Measurements from ENCODE around the gene ANP32B.
"Not testable (repeated sequence)": the region's sequence is repeated elsewhere in the genome, so short reads cannot be mapped to it uniquely, and the experiment has no call there.

The ANP32B gene

DNA sequence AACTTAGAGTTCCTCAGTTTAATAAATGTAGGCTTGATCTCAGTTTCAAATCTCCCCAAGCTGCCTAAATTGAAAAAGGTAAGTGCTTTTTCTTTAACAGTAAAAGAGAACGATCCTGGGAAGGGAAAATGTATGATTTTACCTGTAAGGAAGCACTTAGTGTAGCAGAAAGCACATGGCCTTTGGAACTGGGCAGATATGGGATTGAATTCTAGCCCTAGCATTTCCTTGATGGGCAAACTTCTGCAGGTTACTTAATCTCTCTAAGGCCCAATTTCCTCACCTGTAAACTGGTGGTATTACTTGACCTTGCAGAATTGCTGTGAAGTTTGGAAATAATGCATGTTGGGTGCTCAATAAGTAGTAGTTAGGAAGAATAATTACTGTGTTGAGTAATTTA lies 11.6 kb downstream of the ANP32B start:
- DNase-seq: no peak

- DNase-seq: not testable (repeated sequence)
These were observed 13.5 kb downstream of the ANP32B start for GRCh38 chr9:97996676-97997075.

GRCh38 chr9:97997330-97998276 lies 14.5 kb downstream of the ANP32B start:
- no peak for DNase-seq

DNA sequence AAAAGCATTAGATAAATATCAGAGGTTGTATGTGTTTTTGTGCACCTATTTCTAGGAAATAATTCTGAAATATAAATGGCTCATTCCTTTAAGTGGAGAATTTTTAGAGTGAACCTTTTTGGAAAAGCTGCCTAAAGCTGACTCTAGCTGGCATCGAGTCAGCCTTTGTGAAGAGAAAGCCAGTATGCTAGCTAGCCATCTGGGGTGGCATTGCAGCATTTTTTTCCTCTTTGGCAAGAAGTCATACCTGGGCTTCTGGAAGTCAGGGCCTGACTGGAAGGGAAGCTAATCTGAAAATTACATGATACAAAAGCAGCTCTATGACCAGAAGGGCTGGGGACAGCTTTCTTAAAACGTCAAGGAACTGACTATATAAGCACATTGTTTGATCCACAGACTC lies 19.7 kb downstream of the ANP32B start:
- DNase-seq: no peak

DNA sequence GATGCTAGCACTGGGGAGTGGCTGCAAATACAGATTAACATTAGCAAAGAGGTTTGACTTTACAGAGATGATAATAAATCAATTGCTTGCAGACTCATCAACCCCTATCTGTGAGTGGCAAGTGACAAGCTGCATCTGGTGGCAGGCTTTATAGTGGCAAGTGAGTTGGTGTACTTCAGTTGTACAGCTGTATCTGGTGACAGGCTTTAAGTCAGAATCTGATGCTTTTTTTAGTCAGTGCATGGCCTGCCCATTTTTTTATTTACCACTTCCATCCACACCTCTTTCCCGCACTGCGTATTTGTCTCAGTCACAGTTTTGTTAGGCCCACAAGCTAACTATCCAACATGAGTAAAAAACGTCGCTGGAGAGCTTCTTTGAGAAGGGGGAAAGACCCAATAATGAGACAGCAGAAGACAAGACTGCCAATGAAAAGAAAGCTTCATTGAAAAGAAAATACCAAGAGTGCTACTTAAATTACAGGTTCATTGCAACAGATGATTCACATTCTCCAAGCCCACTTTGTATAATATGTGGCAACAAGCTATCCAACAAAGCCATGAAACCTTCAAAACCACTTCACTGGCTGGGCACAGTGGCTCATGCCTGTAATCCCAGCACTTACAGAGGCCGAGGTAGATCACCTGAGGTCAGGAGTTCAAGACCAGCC lies 23.1 kb downstream of the ANP32B start:
- no peak for DNase-seq

GRCh38 chr9:98007251-98007928 lies 24.2 kb downstream of the ANP32B start:
- DNase-seq: no peak

- DNase-seq: no peak
These were observed 25.6 kb downstream of the ANP32B start for GRCh38 chr9:98008764-98009163.

GRCh38 chr9:98009437-98009836 lies 26.3 kb downstream of the ANP32B start:
- no peak for DNase-seq

DNA sequence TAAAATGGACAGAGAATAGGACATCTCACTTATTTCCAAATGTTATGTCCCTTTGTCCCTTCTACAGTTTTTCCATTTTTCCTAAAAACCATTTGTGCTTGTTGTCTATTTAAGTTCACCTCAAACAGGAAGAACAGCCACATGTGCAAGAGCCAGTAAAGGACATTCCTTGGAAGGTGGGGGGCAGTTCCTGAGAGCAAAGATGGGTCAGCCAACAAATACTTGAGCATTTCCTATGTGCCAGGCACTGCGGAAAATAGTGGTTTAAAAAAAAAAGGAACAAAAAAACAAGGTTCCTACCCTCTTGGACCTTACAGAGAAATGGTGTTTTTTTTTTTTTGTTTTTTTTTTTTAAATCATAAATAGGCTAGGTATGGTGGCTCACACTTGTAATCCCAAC lies 26.8 kb downstream of the ANP32B start:
- no peak for DNase-seq

GRCh38 chr9:98010445-98010844 lies 27.3 kb downstream of the ANP32B start:
- DNase-seq: no peak

GRCh38 chr9:98011122-98011521 lies 28.0 kb downstream of the ANP32B start:
- no peak for DNase-seq

DNA sequence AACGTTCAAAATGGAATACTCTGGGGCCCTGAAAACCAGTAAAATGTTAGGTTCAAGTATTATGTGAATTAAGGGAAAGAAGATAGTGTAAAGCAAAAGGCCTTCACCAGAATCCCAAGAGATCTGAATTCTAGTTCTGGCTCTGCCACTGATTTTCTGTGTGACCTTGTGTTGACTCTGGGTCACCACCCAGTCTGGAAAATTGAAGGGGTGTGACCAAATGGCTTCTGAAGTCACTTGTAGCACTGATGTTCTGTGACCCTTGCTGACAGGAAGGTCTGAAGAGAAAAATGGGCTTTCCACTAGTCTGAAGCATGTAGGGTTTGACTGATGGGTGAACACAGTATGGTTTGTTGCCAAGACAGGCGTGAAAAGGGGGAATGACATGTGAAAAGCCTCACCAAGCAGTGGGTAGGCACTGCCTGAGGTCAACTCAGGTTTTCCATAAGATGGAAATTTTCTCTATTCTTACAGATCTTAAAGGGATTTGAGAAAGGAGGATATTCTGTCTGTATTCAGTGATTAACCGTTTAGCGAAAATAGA lies 33.1 kb downstream of the ANP32B start:
- no peak for DNase-seq

DNA sequence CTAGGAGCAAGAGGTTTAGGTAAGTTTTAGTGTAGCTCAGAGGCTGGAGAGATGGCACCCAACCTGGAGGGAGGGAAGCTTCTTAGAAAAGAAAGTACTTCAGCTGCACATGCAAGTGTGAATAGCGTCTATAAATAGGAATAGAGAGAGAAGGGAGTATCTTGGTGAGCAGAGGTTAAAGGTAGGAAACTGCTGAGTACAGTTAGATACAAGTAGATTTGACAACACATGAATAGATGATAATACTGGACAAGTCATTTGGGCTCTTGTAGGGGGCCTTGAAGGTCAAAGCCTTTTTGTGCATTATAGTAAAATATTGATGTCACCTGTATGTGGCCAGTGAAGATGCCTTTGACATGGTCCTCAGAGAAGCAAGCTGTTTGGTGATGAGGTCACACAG lies 34.2 kb downstream of the ANP32B start:
- DNase-seq: no peak

- DNase-seq: no peak
These were observed 35.2 kb downstream of the ANP32B start for GRCh38 chr9:98018347-98018746.

GRCh38 chr9:98019098-98019497 lies 36.0 kb downstream of the ANP32B start:
- DNase-seq: no peak

GRCh38 chr9:98019869-98020268 lies 36.7 kb downstream of the ANP32B start:
- not testable (repeated sequence) for DNase-seq

DNA sequence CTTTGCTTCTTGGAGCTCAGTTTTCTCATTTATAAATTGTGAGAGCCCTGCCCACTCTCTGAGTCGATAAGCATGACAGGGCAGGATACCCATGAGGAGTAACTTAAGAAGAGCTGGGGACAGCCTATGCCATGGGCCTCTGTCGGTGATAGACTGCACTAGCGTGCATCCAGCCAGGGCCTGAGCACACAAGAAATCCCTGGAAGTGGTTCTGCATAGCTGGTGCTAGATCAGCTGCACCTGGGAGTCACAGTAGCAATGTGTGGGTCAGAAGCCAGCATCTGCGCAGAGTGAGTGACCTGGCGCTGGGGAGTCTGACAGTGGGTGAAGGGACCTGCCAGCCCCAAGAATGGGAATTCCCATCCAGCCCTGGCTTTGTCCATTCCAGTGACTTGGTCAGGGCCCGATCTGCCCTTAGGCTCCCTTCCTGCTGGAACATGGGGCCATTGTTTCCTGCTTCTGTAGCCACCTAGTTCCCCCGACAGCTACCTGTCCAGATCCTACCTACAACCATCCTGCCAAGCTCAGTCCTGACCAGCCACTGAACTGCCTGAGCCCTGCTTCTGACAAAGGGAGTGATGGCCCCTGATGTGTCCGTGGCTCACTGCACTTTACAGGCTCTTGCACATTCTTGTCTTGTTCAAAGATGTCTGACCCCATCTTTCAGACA lies 37.5 kb downstream of the ANP32B start:
- no peak for DNase-seq

DNA sequence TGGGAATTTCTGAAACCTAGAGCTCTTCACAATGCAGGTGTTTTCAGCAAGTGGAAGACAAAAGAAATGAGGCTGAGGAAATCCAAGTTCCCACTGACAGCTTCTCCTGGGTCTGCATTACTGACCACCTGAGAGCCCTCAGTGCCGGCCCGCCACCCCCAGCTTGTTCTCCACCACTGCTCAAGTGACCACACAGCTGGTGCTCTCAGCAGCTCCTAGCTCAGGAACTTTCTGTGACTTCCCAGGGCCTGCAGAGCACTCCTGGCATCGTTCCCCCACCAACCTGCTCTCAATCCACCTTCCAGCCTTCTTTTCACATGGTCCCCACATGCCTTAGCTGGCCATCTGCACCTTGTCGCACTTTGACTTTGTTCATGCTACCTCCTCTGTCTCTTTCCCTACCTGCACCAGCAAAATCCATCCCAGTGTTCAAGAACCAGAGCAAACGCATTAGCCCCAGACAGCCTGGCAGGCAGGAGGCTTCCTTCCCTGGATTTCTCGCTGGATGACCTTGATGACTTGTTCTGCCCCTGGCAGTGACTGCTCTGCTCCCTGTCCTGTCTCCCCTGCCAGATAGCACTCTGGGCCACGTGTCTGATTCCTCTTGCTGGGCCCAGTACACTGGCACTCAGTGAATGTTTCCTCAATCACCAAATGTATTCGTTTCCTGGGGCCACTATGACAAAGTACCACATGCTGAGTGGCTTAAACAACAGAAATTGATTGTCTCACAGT lies 38.3 kb downstream of the ANP32B start:
- DNase-seq: no peak

DNA sequence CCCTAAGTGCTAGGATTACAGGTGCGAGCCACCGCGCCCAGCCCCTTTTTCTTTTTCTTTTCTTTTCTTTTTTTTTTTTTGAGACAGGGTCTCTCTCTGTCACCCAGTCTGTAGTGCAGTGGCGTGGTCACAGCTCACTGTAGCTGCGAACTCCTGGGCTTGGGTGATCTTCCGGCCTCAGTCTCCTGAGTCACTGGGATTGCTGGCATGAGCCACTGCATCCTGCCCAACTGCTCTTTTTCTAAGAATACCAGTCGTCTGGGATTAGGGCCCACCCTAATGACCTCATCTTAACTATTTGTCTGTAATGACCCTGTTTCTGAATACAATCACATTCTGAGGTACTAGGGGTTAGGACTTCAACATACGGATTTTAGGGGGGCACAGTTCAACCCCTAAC lies 39.3 kb downstream of the ANP32B start:
- no peak for DNase-seq

DNA sequence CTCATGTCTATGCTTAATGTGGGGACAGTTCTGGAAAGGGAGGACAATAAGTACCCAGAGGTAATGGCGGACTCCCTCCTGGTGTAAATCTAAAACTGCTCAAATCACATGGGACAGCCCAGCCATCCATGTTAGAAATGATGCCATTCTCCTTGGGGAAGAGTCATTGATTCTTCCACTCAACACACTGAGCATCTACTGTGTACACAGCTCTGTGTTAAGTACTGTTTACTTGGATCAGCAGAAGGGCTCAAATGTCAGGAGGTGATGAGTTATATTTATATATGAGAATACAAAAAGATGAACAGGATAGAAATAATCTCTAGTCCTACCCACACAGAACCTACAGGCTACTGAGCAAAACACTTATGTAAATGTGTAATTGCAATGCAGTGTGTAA lies 41.6 kb downstream of the ANP32B start:
- DNase-seq: no peak

DNA sequence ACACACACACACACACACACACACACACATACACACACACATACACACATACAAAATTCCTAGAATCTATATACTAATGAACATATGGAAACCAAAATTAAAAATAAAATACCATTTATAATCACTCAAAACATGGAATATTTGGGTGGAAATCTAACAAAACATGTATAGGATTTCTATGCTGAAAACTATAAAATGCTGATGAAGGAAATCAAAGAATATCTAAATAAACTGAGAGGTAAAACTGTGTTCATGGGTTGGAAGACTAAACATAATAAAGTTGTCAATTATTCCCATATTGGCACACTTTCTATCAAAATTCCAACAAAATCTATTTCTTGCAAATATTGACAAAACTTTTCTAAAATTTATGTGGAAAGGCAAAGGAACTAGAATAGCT lies 48.0 kb downstream of the ANP32B start:
- no peak for DNase-seq

- DNase-seq: no peak
These were observed 48.8 kb downstream of the ANP32B start for GRCh38 chr9:98031935-98032334.
